Neural cell (in vitro differentiated cells): ENCODE results near the gene RAD51B.

Experiments used
- CTCF ChIP-seq: fragments of 450-650 bp; IDR thresholded peaks from 2 replicates; pipeline ENCODE4 v1.5.1; 2014; ENCODE audit warnings: antibody characterized with exemption, mild to moderate bottlenecking, moderate library complexity; ENCODE audit not compliant: poor library complexity, severe bottlenecking
- EZH2 ChIP-seq: fragments of 200-600, 300-800 bp; shearing (Covaris generic), sonication (generic); IDR thresholded peaks from 2 replicates; pipeline ENCODE4 v1.6.1; 2014; ENCODE audit warnings: antibody characterized with exemption, low read length, borderline replicate concordance, mild to moderate bottlenecking; ENCODE audit not compliant: insufficient read depth, poor library complexity, severe bottlenecking
- POLR2AphosphoS5 ChIP-seq: IDR thresholded peaks from 2 replicates; pipeline ENCODE4 v1.6.1; 2012
- RAD21 ChIP-seq: fragments of 450-650 bp; conservative IDR thresholded peaks from 2 replicates; pipeline ENCODE4 v1.6.1; 2014; ENCODE audit warnings: antibody characterized with exemption, mild to moderate bottlenecking, moderate library complexity
- REST ChIP-seq: IDR thresholded peaks from 2 replicates; pipeline ENCODE4 v1.6.1; 2012; ENCODE audit warnings: borderline replicate concordance
- SMC3 ChIP-seq: fragments of 450-650 bp; conservative IDR thresholded peaks from 2 replicates; pipeline ENCODE4 v1.6.1; 2014; ENCODE audit warnings: antibody characterized with exemption, mild to moderate bottlenecking, moderate library complexity; ENCODE audit not compliant: poor library complexity
- TAF1 ChIP-seq: IDR thresholded peaks from 2 replicates; pipeline ENCODE4 v1.6.1; 2012; ENCODE audit warnings: low read depth

GRCh38 chr14:68487805-68488590 lies 668.4 kb downstream of the RAD51B start:
- TF ChIP-seq SMC3, result no peak
- TF ChIP-seq EZH2, result no peak
- TF ChIP-seq CTCF, result no peak
- no peak for TF ChIP-seq REST
- no peak for TF ChIP-seq TAF1
- TF ChIP-seq POLR2AphosphoS5, result no peak
- no peak for TF ChIP-seq RAD21
